Muscle layer of duodenum (tissue), 2 donors: ENCODE data around the gene GRM3.

Source experiments
- H3K27ac ChIP-seq: one replicate; pipeline ENCODE4 v1.7.0; 2013; ENCODE audit warnings: mild to moderate bottlenecking, low read length
- H3K27me3 ChIP-seq: one replicate; pipeline ENCODE4 v1.7.0; 2013; ENCODE audit warnings: low read depth, mild to moderate bottlenecking, control low read depth, low read length
- H3K36me3 ChIP-seq, 2 donors: one replicate each; pipeline ENCODE4 v1.7.0; 2013; ENCODE audit warnings: low read length in 2 of 2, control low read depth in 1 of 2, mild to moderate bottlenecking in 1 of 2; ENCODE audit not compliant: insufficient read depth in 2 of 2, control insufficient read depth in 1 of 2
- H3K4me1 ChIP-seq, 2 donors: one replicate each; pipeline ENCODE4 v1.7.0; 2013; ENCODE audit warnings: low read length in 2 of 2, mild to moderate bottlenecking in 2 of 2, control low read depth in 1 of 2, moderate library complexity in 1 of 2; ENCODE audit not compliant: insufficient read depth in 2 of 2, control insufficient read depth in 1 of 2
- H3K4me3 ChIP-seq, 2 donors: one replicate each; pipeline ENCODE4 v1.7.0; 2013; ENCODE audit warnings: low read length in 2 of 2, low read depth in 1 of 2, mild to moderate bottlenecking in 1 of 2
- H3K9me3 ChIP-seq, 2 donors: one replicate each; pipeline ENCODE4 v1.7.0; 2013; ENCODE audit warnings: low read length in 2 of 2, control low read depth in 1 of 2, mild to moderate bottlenecking in 1 of 2; ENCODE audit not compliant: control insufficient read depth in 1 of 2
- donor health status: healthy.

GRM3 gene

GRCh38 chr7:86911659-86912058 lies 267.9 kb downstream of the GRM3 start:
- Histone ChIP-seq H3K27me3 (no peaks in the 10 kb centered on the region), H3K27ac (no peak overlapping the region), H3K4me1 (no peaks in the 10 kb centered on the region), H3K4me3 (no peak overlapping the region), H3K36me3 (peaks cover 0 to 3% of the 10 kb centered on the region in 2 donors), H3K9me3 (no peaks in the 10 kb centered on the region)

- H3K4me1 ChIP-seq = no peaks in the 10 kb centered on the region
- no peaks in the 10 kb centered on the region for H3K9me3 ChIP-seq
- peaks cover 0 to 3% of the 10 kb centered on the region in 2 donors for H3K36me3 ChIP-seq
- H3K27me3 ChIP-seq = no peaks in the 10 kb centered on the region
- no peak overlapping the region for H3K4me3 ChIP-seq
- H3K27ac ChIP-seq = no peak overlapping the region
Measured at GRCh38 chr7:86913709-86914108, 270.0 kb downstream of the GRM3 start.
